Measurements from ENCODE around the gene GJE1.

Gene GJE1

GRCh38 chr6:142182004-142182403, 49.3 kb downstream of the GJE1 start:
- no peak for ATAC-seq (replicated peaks)
- peaks cover 8 to 9% of the 10 kb centered on the region in 2 donors for H3K9me3 Mint-ChIP-seq
- DNase-seq, result no peak
- H3K27me3 Mint-ChIP-seq, result no peaks in the 10 kb centered on the region
- H3K36me3 Mint-ChIP-seq, result peaks cover 34 to 53% of the 10 kb centered on the region in 2 donors
- no peak overlapping the region for H3K4me3 Mint-ChIP-seq
- no peak overlapping the region for H3K27ac Mint-ChIP-seq
- H3K4me1 Mint-ChIP-seq, result peaks cover 7 to 15% of the 10 kb centered on the region in 2 donors

- Mint-ChIP-seq H3K4me1 (peaks cover 7 to 15% of the 10 kb centered on the region in 2 donors), H3K4me3 (no peak overlapping the region), H3K9me3 (peaks cover 0 to under 1% of the 10 kb centered on the region in 2 donors), H3K27ac (no peak overlapping the region), H3K27me3 (no peaks in the 10 kb centered on the region), H3K36me3 (peaks cover 23 to 40% of the 10 kb centered on the region in 2 donors)
- no peak for DNase-seq
- no peak for ATAC-seq (replicated peaks)
Observed at GRCh38 chr6:142183351-142183750, 50.6 kb downstream of the GJE1 start.

- H3K4me3 Mint-ChIP-seq, result no peak overlapping the region
- H3K27me3 Mint-ChIP-seq, result no peaks in the 10 kb centered on the region
- ATAC-seq (replicated peaks), result no peak
Observed at GRCh38 chr6:142184307-142184706, 51.6 kb downstream of the GJE1 start.

More at GRCh38 chr6:142184307-142184706, 51.6 kb downstream of the GJE1 start:
- Mint-ChIP-seq H3K9me3 (no peaks in the 10 kb centered on the region), H3K4me1 (peaks cover 7 to 15% of the 10 kb centered on the region in 2 donors), H3K36me3 (peaks cover 20 to 36% of the 10 kb centered on the region in 2 donors), H3K27ac (no peak overlapping the region)
- no peak for DNase-seq

All from stimulated activated naive B cell treated with anti-CD40 and anti-IgM and Interleukin-4, amounts not matched to agents 10 μg/mL and 1 μg/mL and 100 μg/mL, for 72 hours (primary cell).